Stimulated activated CD4-positive, alpha-beta T cell treated with anti-CD3 and anti-CD28 coated beads, Interleukin-12 subunit alpha, Interleukin-12 subunit beta, amount 100 ng/mL, for 4 hours (primary cell): ENCODE data around the gene MTR.
A peak's percentile ranks its signal among the peaks of the same experiment; 100 is the strongest.

Experiments used
- DNase-seq: peaks from one replicate; pipeline ENCODE4 v3.0.0-alpha.2; 2020

Gene MTR

GRCh38 chr1:236785477-236785876 is 9.6 kb upstream of the MTR start:
- DNase-seq, result no peak

GRCh38 chr1:236786453-236786852 is 8.6 kb upstream of the MTR start:
- DNase-seq, result no peak

GRCh38 chr1:236794585-236795034 is 482 bp upstream of the MTR start:
- no peak for DNase-seq

GRCh38 chr1:236795757-236796667 is 920 bp downstream of the MTR start:
- peak; percentile 66 for DNase-seq

- no peak for DNase-seq
Measured at GRCh38 chr1:236799001-236799400, 3.9 kb downstream of the MTR start.

GRCh38 chr1:236800002-236800620 is 5.0 kb downstream of the MTR start:
- DNase-seq, result no peak

GRCh38 chr1:236800623-236801022 is 5.5 kb downstream of the MTR start:
- DNase-seq, result no peak

- DNase-seq, result no peak
Measured at GRCh38 chr1:236802264-236802663, 7.2 kb downstream of the MTR start.

- DNase-seq, result no peak
Measured at GRCh38 chr1:236806634-236807033, 11.5 kb downstream of the MTR start.

GRCh38 chr1:236808005-236808404 is 12.9 kb downstream of the MTR start:
- DNase-seq, result no peak

GRCh38 chr1:236808564-236809130 is 13.6 kb downstream of the MTR start:
- DNase-seq, result no peak

GRCh38 chr1:236809148-236809547 is 14.1 kb downstream of the MTR start:
- no peak for DNase-seq

GRCh38 chr1:236810018-236810417 is 14.9 kb downstream of the MTR start:
- no peak for DNase-seq

- no peak for DNase-seq
Measured at GRCh38 chr1:236812334-236813030, 17.4 kb downstream of the MTR start.

GRCh38 chr1:236815941-236816340 is 20.8 kb downstream of the MTR start:
- DNase-seq, result no peak

- DNase-seq, result no peak
Measured at GRCh38 chr1:236819856-236820255, 24.8 kb downstream of the MTR start.

GRCh38 chr1:236821091-236821627 is 26.1 kb downstream of the MTR start:
- DNase-seq, result no peak

- DNase-seq, result no peak
Measured at GRCh38 chr1:236823559-236823958, 28.5 kb downstream of the MTR start.

- no peak for DNase-seq
Measured at GRCh38 chr1:236829085-236829484, 34.0 kb downstream of the MTR start.

GRCh38 chr1:236830116-236830515 is 35.0 kb downstream of the MTR start:
- DNase-seq, result no peak

GRCh38 chr1:236830560-236830959 is 35.5 kb downstream of the MTR start:
- DNase-seq, result no peak

GRCh38 chr1:236833575-236833974 is 38.5 kb downstream of the MTR start:
- DNase-seq, result no peak

GRCh38 chr1:236834876-236835275 is 39.8 kb downstream of the MTR start:
- DNase-seq, result no peak
